NCI-H748 treated with DMSO at 0.1 percent for 48 hours (cell line): Measurements from ENCODE around the gene APOA4.

Experiments
- DNase-seq: peaks from one replicate; lab custom pipeline; 2025; lab: John Stamatoyannopoulos, UW

Gene APOA4

DNA sequence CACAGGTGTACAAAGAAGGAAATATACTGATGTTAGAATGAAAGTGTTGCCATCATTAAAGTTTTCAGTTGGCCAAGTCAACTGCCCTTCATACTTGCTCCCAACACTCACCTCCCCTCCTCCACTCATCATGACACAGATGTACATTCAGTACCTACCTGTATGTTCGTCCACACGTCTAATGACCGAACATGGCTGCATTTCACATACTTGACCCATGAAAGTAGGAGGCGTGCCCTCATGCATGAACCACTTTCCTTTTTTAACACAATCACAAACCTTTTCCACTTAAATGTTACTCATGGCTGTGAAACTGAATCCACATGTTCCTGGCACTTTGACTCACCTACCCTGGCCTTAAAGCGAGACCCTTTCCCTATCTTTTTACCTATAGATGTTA is 47.1 kb downstream of the APOA4 start:
- DNase-seq, result no peak

DNA sequence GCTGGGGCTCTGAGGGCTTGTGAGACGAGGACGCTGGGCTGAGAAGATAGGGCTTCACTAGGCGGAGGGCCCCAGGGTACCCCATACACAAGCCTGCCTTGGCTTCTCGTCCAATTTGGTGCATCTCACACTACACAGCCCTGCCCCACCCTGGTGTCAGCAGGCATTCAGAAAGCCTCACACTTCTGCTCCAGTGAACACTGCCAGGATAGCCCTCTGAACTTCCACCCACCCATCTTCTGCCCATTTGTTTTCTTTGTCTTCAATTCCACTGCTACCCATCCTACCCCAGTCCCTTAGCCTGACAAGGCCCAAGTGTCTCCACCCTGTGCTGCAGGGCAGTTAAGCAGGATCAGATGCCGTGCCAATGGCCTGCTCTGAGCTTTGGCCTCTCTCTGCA is 48.4 kb downstream of the APOA4 start:
- DNase-seq, result no peak

DNA sequence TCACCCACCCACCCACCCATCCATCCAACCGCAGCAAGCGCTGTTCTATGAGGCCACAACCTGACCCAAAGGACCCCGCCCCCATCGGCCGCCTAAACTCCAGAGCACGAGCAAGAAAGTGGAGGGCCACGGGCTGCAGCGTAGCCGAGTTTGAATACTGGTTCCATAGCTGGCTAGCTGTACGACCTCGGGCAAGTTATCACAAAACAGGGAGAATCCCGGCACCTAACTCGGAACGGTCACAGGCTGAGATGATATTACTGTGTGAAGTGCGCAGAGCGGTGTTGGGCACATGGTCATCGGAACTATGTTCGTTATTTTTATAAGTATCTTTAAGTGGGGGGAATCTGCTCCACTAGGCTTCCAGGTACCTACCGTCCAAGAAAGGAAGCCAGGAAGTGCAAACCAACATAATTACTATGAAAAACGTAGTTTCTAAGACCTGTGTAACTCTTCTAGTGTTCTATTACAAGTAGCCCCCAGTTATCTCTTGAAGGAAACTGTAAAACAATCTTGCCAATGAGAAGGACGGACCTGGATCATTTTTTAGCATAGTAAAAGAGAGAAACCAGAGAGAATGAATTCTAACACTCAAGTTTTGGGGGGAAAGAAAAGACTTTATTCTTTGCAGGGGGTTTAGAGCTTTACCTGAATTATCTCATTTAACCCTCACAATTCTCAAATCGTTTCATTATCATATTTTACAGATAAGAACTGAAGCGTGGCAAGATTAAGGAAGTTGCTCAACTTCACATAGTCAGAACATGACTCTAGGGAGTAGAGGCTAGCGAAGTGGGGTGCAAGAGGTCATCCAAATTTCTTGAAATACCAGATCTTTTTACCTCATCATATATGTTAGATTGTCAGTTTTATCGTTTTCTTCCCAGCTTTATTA is 49.7 kb downstream of the APOA4 start:
- peak; percentile 52 for DNase-seq

DNA sequence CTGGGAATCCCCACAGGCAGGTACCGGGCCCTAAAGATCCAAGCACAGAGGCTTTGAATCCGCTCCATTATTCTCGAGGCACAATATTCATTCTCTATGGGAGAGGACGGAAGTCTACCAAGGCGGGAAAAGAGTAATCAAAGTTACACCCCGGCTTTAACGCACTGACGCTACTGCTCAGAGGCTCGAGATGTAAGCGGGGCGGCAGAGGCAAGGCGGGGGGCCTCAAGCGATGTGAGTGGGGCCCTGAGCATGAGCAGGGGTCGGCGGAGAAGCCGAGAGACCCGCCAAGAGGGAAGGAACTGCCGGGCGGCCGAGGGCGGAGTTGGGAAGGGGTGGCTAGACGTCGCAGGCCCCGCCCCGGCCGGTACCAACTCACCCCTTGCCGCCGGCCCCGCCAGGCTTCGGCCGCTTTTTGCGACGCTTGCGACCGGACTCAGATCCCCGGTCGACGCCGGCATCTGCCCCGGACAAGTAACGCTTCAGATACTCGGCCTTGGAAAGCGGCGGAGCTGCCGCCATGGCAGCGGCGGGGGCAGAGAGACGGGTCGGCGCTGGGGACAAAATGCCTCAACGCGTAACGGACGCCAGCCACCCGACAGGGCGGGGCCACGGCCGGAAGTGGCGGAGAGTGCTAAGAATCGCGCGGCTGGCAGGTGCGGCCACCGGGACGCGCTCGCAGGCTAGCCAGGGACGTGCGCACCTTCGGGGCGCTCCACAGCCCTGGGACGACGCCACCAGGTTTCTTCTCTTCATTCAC is 50.5 kb downstream of the APOA4 start, which contains the start of gene BUD13:
Gene BUD13, minus strand, starts transcription at position 545 of the 760 bp plus-strand sequence. Its CDS starts 23 bp downstream, at position 522.
- peak; percentile 72 for DNase-seq

DNA sequence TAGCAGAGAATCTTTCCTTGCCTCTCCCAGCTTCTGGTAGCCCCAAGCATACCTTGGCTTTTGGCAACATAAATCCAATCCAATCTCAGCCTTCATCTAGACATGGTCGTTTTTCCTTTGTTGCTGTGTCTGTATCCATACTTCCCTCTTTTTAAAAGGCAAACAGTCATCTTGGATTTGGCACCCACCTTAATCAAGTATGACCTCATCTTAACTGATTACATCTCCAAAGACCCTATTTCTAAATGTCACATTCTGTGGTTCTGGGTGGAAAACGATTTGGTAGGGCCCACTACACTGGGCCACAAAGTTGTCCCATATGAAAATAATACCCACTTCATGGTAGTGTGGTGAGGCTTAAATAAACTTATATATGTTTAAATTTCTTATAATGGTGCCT is 51.2 kb downstream of the APOA4 start:
- DNase-seq, result no peak
